Endothelial cell of umbilical vein (primary cell): Measurements from ENCODE around the gene TIAM1. TPM values are rescaled to one million over a fixed set of nuclear protein-coding genes. Genes with fewer than 3 reads are reported as not detected.

ENCODE experiments used
- BruUV-seq: library from RNA; stranded (reverse); fragments of 400-500 nt; replicated peaks from 2 replicates; lab custom pipeline; 2021; lab: Mats Ljungman, UMichigan
- CTCF ChIA-PET: fragments of 300-600, 350-600 bp; sonication (Branson Sonifier 250); formaldehyde crosslinking; loops from one replicate; lab custom pipeline; 2021; ENCODE audit warnings: antibody characterized with exemption, inconsistent platforms; lab: Charles Lee
- POLR2A ChIA-PET: fragments of 300-600, 350-600 bp; sonication (Branson Sonifier 250); formaldehyde crosslinking; loops from one replicate; lab custom pipeline; 2021; ENCODE audit warnings: antibody characterized with exemption, inconsistent platforms; lab: Charles Lee
- DNase-seq: peaks from one replicate; pipeline ENCODE4 v3.0.0-alpha.2; 2011; ENCODE audit warnings: low read depth, low spot score
- FAIRE-seq: peaks from 2 replicates; lab custom pipeline; 2011; peaks lifted over from hg19 to GRCh38; lab: Jason Lieb, UNC
- H2AFZ ChIP-seq: 2 replicates; pipeline ENCODE4 v1.6.0; 2012; ENCODE audit warnings: low read depth, low read length, control low read depth, inconsistent platforms
- H3K27ac ChIP-seq: 2 replicates; pipeline ENCODE4 v1.5.1; 2011; ENCODE audit warnings: low read depth, mild to moderate bottlenecking, control low read depth, low read length, moderate library complexity; ENCODE audit not compliant: insufficient read depth
- H3K27me3 ChIP-seq, 2 experiments: 2 replicates each; pipeline versions ENCODE4 v1.6.0 to v1.6.1; 2011; ENCODE audit warnings: low read length in 2 of 2, mixed read lengths in 1 of 2; ENCODE audit not compliant: control insufficient read depth in 2 of 2, insufficient read depth in 2 of 2
- H3K36me3 ChIP-seq, 2 experiments: 2 replicates in 1 of 2; 3 replicates in 1 of 2; pipeline ENCODE4 v1.5.1; 2011; ENCODE audit warnings: low read length in 2 of 2, mild to moderate bottlenecking in 1 of 2, moderate library complexity in 1 of 2; ENCODE audit not compliant: control insufficient read depth in 2 of 2, insufficient read depth in 2 of 2; ENCODE audit errors: extremely low read depth in 1 of 2
- H3K4me1 ChIP-seq: 3 replicates; pipeline ENCODE4 v1.5.1; 2011; ENCODE audit warnings: mild to moderate bottlenecking, low read length; ENCODE audit not compliant: control insufficient read depth, insufficient read depth; ENCODE audit errors: extremely low read depth
- H3K4me2 ChIP-seq: 2 replicates; pipeline ENCODE4 v1.6.1; 2011; ENCODE audit warnings: low read length, control low read depth, mixed read lengths; ENCODE audit not compliant: insufficient read depth
- H3K4me3 ChIP-seq, 3 experiments: fragments of 200-600 bp in 1 of 3; sonication (generic), shearing (Covaris generic) in 1 of 3; replicated peaks in 1 of 3; 2 replicates each; pipeline ENCODE4 v1.5.1; 2011 to 2016; ENCODE audit warnings: control low read depth in 3 of 3, low read length in 3 of 3, mild to moderate bottlenecking in 2 of 3, inconsistent platforms in 1 of 3, low read depth in 1 of 3, moderate library complexity in 1 of 3; ENCODE audit not compliant: insufficient read depth in 1 of 3
- H3K79me2 ChIP-seq: 2 replicates; pipeline ENCODE4 v1.6.0; 2012; ENCODE audit warnings: low read length, inconsistent platforms; ENCODE audit not compliant: control insufficient read depth, insufficient read depth
- H3K9ac ChIP-seq: replicated peaks from 2 replicates; pipeline ENCODE3; 2011; ENCODE audit warnings: low read length, control low read depth; ENCODE audit not compliant: insufficient read depth; ENCODE audit errors: extremely low read depth
- H3K9me1 ChIP-seq: replicated peaks from 3 replicates; pipeline ENCODE4 v1.6.0; 2011; ENCODE audit warnings: mild to moderate bottlenecking, low read length; ENCODE audit not compliant: control insufficient read depth, insufficient read depth; ENCODE audit errors: extremely low read depth
- H3K9me3 ChIP-seq: replicated peaks from 2 replicates; pipeline ENCODE4 v1.5.1; 2012; ENCODE audit warnings: low read length, inconsistent platforms; ENCODE audit not compliant: control insufficient read depth, insufficient read depth
- H4K20me1 ChIP-seq: replicated peaks from 2 replicates; pipeline ENCODE3; 2011; ENCODE audit warnings: mild to moderate bottlenecking, low read length; ENCODE audit not compliant: control insufficient read depth, insufficient read depth; ENCODE audit errors: extremely low read depth
- CTCF ChIP-seq, 2 donors: IDR thresholded peaks; 1 replicate in 1 of 2; 2 replicates in 1 of 2; pipeline ENCODE4 v1.5.1; 2011; ENCODE audit warnings: low read length in 2 of 2, mild to moderate bottlenecking in 2 of 2, moderate library complexity in 2 of 2, control low read depth in 1 of 2, inconsistent platforms in 1 of 2, low read depth in 1 of 2; ENCODE audit not compliant: insufficient read depth in 1 of 2; ENCODE audit errors: extremely low read depth in 1 of 2
- EZH2 ChIP-seq: IDR thresholded peaks from 2 replicates; pipeline ENCODE4 v1.6.1; 2012; ENCODE audit warnings: borderline replicate concordance, low read depth, mild to moderate bottlenecking, moderate library complexity, low read length, inconsistent platforms; ENCODE audit not compliant: severe bottlenecking
- FOS ChIP-seq: IDR thresholded peaks from 2 replicates; pipeline ENCODE4 v1.6.1; 2011; ENCODE audit warnings: mild to moderate bottlenecking, low read length, moderate library complexity, borderline replicate concordance; ENCODE audit not compliant: insufficient read depth
- GATA2 ChIP-seq: IDR thresholded peaks from 2 replicates; pipeline ENCODE4 v1.7.0; 2011; ENCODE audit warnings: low read depth, mild to moderate bottlenecking, moderate library complexity, mixed read lengths, low read length; ENCODE audit not compliant: insufficient read length, insufficient read depth
- JUN ChIP-seq: IDR thresholded peaks from 2 replicates; pipeline ENCODE4 v1.6.1; 2011; ENCODE audit warnings: borderline replicate concordance, low read depth; ENCODE audit not compliant: insufficient read length, insufficient read depth
- MYC ChIP-seq: IDR thresholded peaks from one replicate; pipeline ENCODE4 v1.6.1; 2011; ENCODE audit warnings: mild to moderate bottlenecking, low read depth, low read length
- POLR2A ChIP-seq: IDR thresholded peaks from 2 replicates; pipeline ENCODE4 v1.6.1; 2012; ENCODE audit warnings: low read depth, mild to moderate bottlenecking, control low read depth, low read length
- POLR2AphosphoS5 ChIP-seq: IDR thresholded peaks from 2 replicates; pipeline ENCODE4 v1.6.1; 2012; ENCODE audit warnings: low read depth, mild to moderate bottlenecking, control low read depth, low read length, moderate library complexity; ENCODE audit not compliant: insufficient read depth
- dilution Hi-C: fragments of 300-500 bp; cut with MboI; formaldehyde crosslinking; loops from one replicate; pipeline ENCODE4 v1.15.0; 2019; ENCODE audit warnings: low sequenced_read_pairs; ENCODE audit not compliant: extremely low pct_ligation_motif_present
- intact Hi-C: fragments of 100-400 bp; cut with micrococcal nuclease; formaldehyde crosslinking; loops from one replicate; pipeline ENCODE4 v1.10.0; 2022
- polyA plus RNA-seq, 4 experiments: library from polyadenylated mRNA; depleted of rRNA in 3 of 4; stranded (reverse) in 3 of 4; unstranded in 1 of 4; fragments of >200 nt; gene quantifications; 2 replicates each; pipeline versions ENCODE4 v1.2.1 to v1.2.3, GENCODE V29; 2011 to 2012; ENCODE audit warnings: missing spikeins in 1 of 4
- total RNA-seq: library from RNA; stranded (reverse); gene quantifications from 2 replicates; pipeline ENCODE4 v1.2.3, GENCODE V29; 2021
- TF ChIP-seq, protein P1 (sequence below): IDR thresholded peaks from 2 replicates; pipeline ENCODE4 v1.6.1; 2011; ENCODE audit not compliant: insufficient read depth, insufficient read length

Gene TIAM1
- total and polyA plus RNA-seq, 2 donors (not counting 3 experiments of a cell fraction or from before 2014, with no cell fraction given): 0.21 to 0.86 TPM

GRCh38 chr21:31190516-31190915 lies 153.5 kb downstream of the TIAM1 start:
- TF ChIP-seq FOS: no peak
- TF ChIP-seq GATA2: no peak
- TF ChIP-seq, protein P1, sequence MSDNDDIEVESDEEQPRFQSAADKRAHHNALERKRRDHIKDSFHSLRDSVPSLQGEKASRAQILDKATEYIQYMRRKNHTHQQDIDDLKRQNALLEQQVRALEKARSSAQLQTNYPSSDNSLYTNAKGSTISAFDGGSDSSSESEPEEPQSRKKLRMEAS: no peak
- TF ChIP-seq EZH2: no peak
- no peak for TF ChIP-seq POLR2AphosphoS5
- no peak for TF ChIP-seq CTCF (IDR thresholded peaks at IDR 0.05; ENCODE audit: extremely low read depth in 1 of 2, insufficient read depth in 1 of 2, low read depth in 1 of 2, low read length in 2 of 2)
- TF ChIP-seq MYC: no peak
- no peak for TF ChIP-seq POLR2A
- no peak for TF ChIP-seq JUN
- Histone ChIP-seq H3K27ac (no peak overlapping the region), H3K9me3 (no peaks in the 10 kb centered on the region), H3K79me2 (no peaks in the 10 kb centered on the region), H3K4me1 (no peaks in the 10 kb centered on the region), H2AFZ (no peak overlapping the region), H3K27me3 (no peaks in the 10 kb centered on the region), H3K4me2 (no peak overlapping the region), H3K36me3 (no peaks in the 10 kb centered on the region), H4K20me1 (no peaks in the 10 kb centered on the region), H3K9me1 (no peaks in the 10 kb centered on the region), H3K9ac (no peak overlapping the region), H3K4me3 (no peak overlapping the region)
- DNase-seq (no peak), FAIRE-seq (no peak)
- intact Hi-C loops: no loop called here
- dilution Hi-C loops: no loop called here
- ChIA-PET POLR2A (no interaction called here), CTCF (interaction anchor here (0.6 kb wide), 1 partner anchor 10 kb away, joined by 3 read pairs; no protein-coding TSS in a partner anchor)
- BruUV-seq: no TSS peak
